DOHH2 (cell line): ENCODE results near the gene NDUFV2.

ENCODE experiments used
- H3F3A ChIP-seq: fragments of 200-600 bp; sonication (generic), shearing (Covaris generic); 2 replicates; pipeline ENCODE4 v1.6.0; 2016; ENCODE audit warnings: antibody characterized with exemption, mild to moderate bottlenecking; ENCODE audit not compliant: control insufficient read depth, insufficient read depth
- H3K27ac ChIP-seq: fragments of 200-600 bp; sonication (generic); 2 replicates; pipeline ENCODE4 v1.5.1; 2014; ENCODE audit warnings: low read depth, mild to moderate bottlenecking, low read length, moderate library complexity
- H3K27me3 ChIP-seq: fragments of 200-600 bp; sonication (generic); 2 replicates; pipeline ENCODE4 v1.6.1; 2014; ENCODE audit warnings: mild to moderate bottlenecking, low read length, mixed read lengths; ENCODE audit not compliant: control insufficient read depth
- H3K36me3 ChIP-seq: fragments of 200-600 bp; sonication (generic); 2 replicates; pipeline ENCODE4 v1.6.1; 2014; ENCODE audit warnings: mild to moderate bottlenecking, low read length, moderate library complexity, mixed read lengths; ENCODE audit not compliant: control insufficient read depth
- H3K4me1 ChIP-seq: fragments of 200-600 bp; sonication (generic); 2 replicates; pipeline ENCODE4 v1.6.1; 2014; ENCODE audit warnings: mild to moderate bottlenecking, low read length, mixed read lengths; ENCODE audit not compliant: control insufficient read depth
- H3K4me2 ChIP-seq: fragments of 200-600 bp; sonication (generic); 2 replicates; pipeline ENCODE4 v1.6.0; 2014; ENCODE audit warnings: mild to moderate bottlenecking, low read length, moderate library complexity
- H3K4me3 ChIP-seq: fragments of 200-600 bp; sonication (generic); 2 replicates; pipeline ENCODE4 v1.5.1; 2014; ENCODE audit warnings: mild to moderate bottlenecking, low read length, mixed read lengths
- H3K79me2 ChIP-seq: fragments of 200-600 bp; sonication (generic); 2 replicates; pipeline ENCODE4 v1.6.1; 2014; ENCODE audit warnings: mild to moderate bottlenecking, low read length, mixed read lengths; ENCODE audit not compliant: control insufficient read depth
- H3K9me2 ChIP-seq: fragments of 200-600 bp; sonication (generic); replicated peaks from 2 replicates; pipeline ENCODE4 v1.6.1; 2014; ENCODE audit warnings: mild to moderate bottlenecking, low read length, mixed read lengths; ENCODE audit not compliant: control insufficient read depth
- H3K9me3 ChIP-seq: fragments of 200-600 bp; sonication (generic); 2 replicates; pipeline ENCODE4 v1.6.1; 2014; ENCODE audit warnings: antibody characterized with exemption, low read length, mixed read lengths; ENCODE audit not compliant: control insufficient read depth, insufficient read depth
- H4K20me1 ChIP-seq: fragments of 200-600 bp; sonication (generic); 2 replicates; pipeline ENCODE4 v1.6.0; 2014; ENCODE audit warnings: low read depth, mild to moderate bottlenecking, antibody characterized with exemption, low read length, moderate library complexity; ENCODE audit not compliant: control insufficient read depth, insufficient read depth
- EZH2phosphoT487 ChIP-seq: fragments of 200-600 bp; sonication (generic); IDR thresholded peaks from 2 replicates; pipeline ENCODE4 v1.6.1; 2017; ENCODE audit warnings: borderline replicate concordance, mild to moderate bottlenecking, antibody characterized with exemption, low read length, moderate library complexity, mixed read lengths
- TF ChIP-seq, protein P1 (sequence below): fragments of 200-600 bp; sonication (generic); IDR thresholded peaks from one replicate; pipeline ENCODE4 v1.5.1; 2014; ENCODE audit warnings: antibody characterized with exemption, mild to moderate bottlenecking, low read depth, low read length; ENCODE audit not compliant: poor library complexity, severe bottlenecking

Gene NDUFV2

DNA sequence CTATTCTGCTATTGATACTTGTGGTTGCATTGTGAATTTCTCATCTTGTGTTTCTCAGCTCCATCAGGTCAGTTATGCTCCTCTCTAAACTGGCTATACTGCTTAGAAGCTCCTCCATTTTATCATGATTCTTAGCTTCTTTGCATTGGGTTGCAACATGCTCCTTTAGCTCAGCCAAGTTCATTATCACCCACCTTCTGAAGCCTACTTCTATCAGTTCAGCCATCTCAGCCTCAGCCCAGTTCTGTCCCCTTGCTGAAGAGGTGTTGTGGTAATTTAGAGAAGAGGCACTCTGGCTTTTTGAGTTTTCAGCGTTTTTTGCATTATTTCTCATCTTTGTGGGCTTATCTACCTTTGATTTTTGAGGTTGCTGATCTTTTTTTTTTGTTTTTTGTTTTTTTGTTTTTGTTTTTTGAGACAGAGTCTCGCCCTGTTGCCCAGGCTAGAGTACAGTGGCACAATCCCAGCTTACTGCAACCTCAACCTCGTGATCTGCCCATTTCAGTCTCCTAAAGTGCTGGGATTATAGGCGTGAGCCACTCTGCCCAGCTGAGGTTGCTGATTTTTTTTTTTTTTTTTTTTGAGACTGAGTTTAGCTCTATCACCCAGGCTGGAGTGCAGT is 70.1 kb downstream of the NDUFV2 start:
- H3K79me2 ChIP-seq, result peaks cover 52% of the 10 kb centered on the region
- H3K4me2 ChIP-seq, result no peak overlapping the region
- TF ChIP-seq, protein P1, sequence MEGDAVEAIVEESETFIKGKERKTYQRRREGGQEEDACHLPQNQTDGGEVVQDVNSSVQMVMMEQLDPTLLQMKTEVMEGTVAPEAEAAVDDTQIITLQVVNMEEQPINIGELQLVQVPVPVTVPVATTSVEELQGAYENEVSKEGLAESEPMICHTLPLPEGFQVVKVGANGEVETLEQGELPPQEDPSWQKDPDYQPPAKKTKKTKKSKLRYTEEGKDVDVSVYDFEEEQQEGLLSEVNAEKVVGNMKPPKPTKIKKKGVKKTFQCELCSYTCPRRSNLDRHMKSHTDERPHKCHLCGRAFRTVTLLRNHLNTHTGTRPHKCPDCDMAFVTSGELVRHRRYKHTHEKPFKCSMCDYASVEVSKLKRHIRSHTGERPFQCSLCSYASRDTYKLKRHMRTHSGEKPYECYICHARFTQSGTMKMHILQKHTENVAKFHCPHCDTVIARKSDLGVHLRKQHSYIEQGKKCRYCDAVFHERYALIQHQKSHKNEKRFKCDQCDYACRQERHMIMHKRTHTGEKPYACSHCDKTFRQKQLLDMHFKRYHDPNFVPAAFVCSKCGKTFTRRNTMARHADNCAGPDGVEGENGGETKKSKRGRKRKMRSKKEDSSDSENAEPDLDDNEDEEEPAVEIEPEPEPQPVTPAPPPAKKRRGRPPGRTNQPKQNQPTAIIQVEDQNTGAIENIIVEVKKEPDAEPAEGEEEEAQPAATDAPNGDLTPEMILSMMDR, result no peak
- no peak for TF ChIP-seq EZH2phosphoT487
- no peak overlapping the region for H3K27ac ChIP-seq
- no peak overlapping the region for H3K4me3 ChIP-seq
- no peaks in the 10 kb centered on the region for H4K20me1 ChIP-seq
- no peaks in the 10 kb centered on the region for H3K36me3 ChIP-seq
- H3K27me3 ChIP-seq, result no peaks in the 10 kb centered on the region
- H3K9me3 ChIP-seq, result no peaks in the 10 kb centered on the region
- H3K9me2 ChIP-seq, result no peaks in the 10 kb centered on the region
- H3F3A ChIP-seq, result no peaks in the 10 kb centered on the region
- H3K4me1 ChIP-seq, result peaks cover 3% of the 10 kb centered on the region; the same call in 1 of the 2 replicates

DNA sequence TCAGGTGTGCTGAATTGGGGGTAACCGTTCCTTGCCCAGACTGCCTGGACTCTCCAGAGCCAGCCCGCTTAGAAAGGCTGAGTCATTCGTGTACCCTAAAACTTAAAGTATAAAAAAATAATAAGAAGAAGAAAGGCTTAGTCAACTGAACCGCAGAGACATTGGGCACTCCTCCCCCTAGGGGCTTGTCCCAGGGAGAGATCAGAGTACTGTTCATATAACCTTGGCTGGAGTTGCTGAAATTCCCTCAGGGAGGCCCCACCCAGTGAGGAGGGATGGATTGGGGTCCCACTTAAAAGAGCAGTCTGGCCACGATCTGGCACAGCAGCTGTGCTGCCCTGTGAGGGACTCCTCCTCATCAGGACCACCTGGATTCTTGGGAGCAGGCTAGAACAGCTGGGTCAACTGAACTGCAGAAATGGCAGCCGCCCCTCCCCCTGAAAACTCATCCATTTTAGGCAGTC is 71.3 kb downstream of the NDUFV2 start:
- Histone ChIP-seq H3K27me3 (no peaks in the 10 kb centered on the region), H3F3A (no peaks in the 10 kb centered on the region), H4K20me1 (no peaks in the 10 kb centered on the region), H3K9me3 (no peaks in the 10 kb centered on the region), H3K36me3 (no peaks in the 10 kb centered on the region), H3K4me2 (no peak overlapping the region), H3K4me1 (peaks cover 3% of the 10 kb centered on the region; the same call in 1 of the 2 replicates), H3K27ac (no peak overlapping the region), H3K79me2 (peaks cover 61% of the 10 kb centered on the region), H3K9me2 (no peaks in the 10 kb centered on the region), H3K4me3 (no peak overlapping the region)
- no peak for TF ChIP-seq EZH2phosphoT487
- TF ChIP-seq, protein P1, result no peak

DNA sequence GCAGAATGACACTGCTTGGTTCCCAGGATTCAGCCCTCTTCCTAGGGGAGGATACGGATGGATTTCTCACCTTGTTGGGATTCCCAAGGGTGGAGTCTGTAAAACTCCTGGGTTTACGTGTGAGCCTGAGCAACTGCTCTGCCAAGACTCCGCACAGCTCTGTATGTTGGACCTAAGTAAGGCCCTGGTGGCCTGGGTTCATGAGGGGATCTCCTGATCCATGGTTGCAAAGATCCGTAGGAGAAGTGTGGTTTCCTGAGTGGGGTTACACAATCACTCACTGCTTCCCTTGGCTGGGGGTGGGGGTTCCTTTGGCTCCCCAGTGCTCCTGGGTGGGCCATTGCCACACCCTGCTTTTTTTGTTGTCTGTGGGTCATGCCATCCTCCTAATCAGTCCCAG is 71.8 kb downstream of the NDUFV2 start:
- Histone ChIP-seq H3K4me2 (no peak overlapping the region), H4K20me1 (no peaks in the 10 kb centered on the region), H3K9me3 (no peaks in the 10 kb centered on the region), H3K79me2 (peaks cover 65% of the 10 kb centered on the region), H3K36me3 (no peaks in the 10 kb centered on the region), H3K4me1 (peaks cover 3% of the 10 kb centered on the region; the same call in 1 of the 2 replicates), H3K27me3 (no peaks in the 10 kb centered on the region), H3K4me3 (no peak overlapping the region), H3K9me2 (no peaks in the 10 kb centered on the region), H3F3A (no peaks in the 10 kb centered on the region), H3K27ac (no peak overlapping the region)
- TF ChIP-seq, protein P1, result no peak
- no peak for TF ChIP-seq EZH2phosphoT487
